Peyer's patch (tissue), 4 donors: Measurements from ENCODE around the gene CTBP2.

Source experiments
- CTCF ChIP-seq, 6 experiments: fragments of 450-650 bp in 4 of 6; fragments of 200-600 bp in 2 of 6; sonication (generic) in 1 of 6; IDR thresholded peaks; one replicate each; pipeline ENCODE4 v1.5.1; 2017 to 2019; ENCODE audit warnings: antibody characterized with exemption in 6 of 6, mild to moderate bottlenecking in 3 of 6, moderate library complexity in 1 of 6
- POLR2A ChIP-seq, 2 donors: fragments of 450-650 bp; IDR thresholded peaks; one replicate each; pipeline ENCODE4 v1.5.1; 2017; ENCODE audit warnings: antibody characterized with exemption in 2 of 2, mild to moderate bottlenecking in 2 of 2, moderate library complexity in 2 of 2

GRCh38 chr10:125022671-125023070, 137.7 kb downstream of the CTBP2 start:
- TF ChIP-seq CTCF (IDR thresholded peaks at IDR 0.05), result no peak
- no peak for TF ChIP-seq POLR2A (IDR thresholded peaks at IDR 0.05)
